Hepatocyte (in vitro differentiated cells): ENCODE measurements around the gene PRSS22. TPM values are rescaled to one million over a fixed set of nuclear protein-coding genes. Genes with fewer than 3 reads are reported as not detected.

Experiments
- DNase-seq: peaks from one replicate; pipeline ENCODE4 v3.0.0-alpha.2; 2016; ENCODE audit warnings: low spot score
- H2AFZ ChIP-seq: fragments of 200-600 bp; sonication (generic); 2 replicates; pipeline ENCODE4 v1.6.0; 2016; ENCODE audit warnings: antibody characterized with exemption, mild to moderate bottlenecking
- H3K27ac ChIP-seq: fragments of 200-600 bp; sonication (generic); 2 replicates; pipeline ENCODE4 v1.5.1; 2016; ENCODE audit warnings: mild to moderate bottlenecking
- H3K27me3 ChIP-seq: fragments of 200-600 bp; sonication (generic); 2 replicates; pipeline ENCODE4 v1.6.1; 2016
- H3K36me3 ChIP-seq: fragments of 200-600 bp; sonication (generic); replicated peaks from 2 replicates; pipeline ENCODE4 v1.5.1; 2016; ENCODE audit warnings: low read depth; ENCODE audit not compliant: insufficient read depth
- H3K4me1 ChIP-seq: fragments of 200-600 bp; sonication (generic); 2 replicates; pipeline ENCODE4 v1.5.1; 2016; ENCODE audit warnings: mild to moderate bottlenecking, moderate library complexity; ENCODE audit not compliant: insufficient read depth
- H3K4me2 ChIP-seq: fragments of 200-600 bp; sonication (generic); 2 replicates; pipeline ENCODE4 v1.6.0; 2016
- H3K4me3 ChIP-seq: fragments of 200-600 bp; sonication (generic); 2 replicates; pipeline ENCODE4 v1.5.1; 2016; ENCODE audit warnings: mild to moderate bottlenecking
- H3K79me2 ChIP-seq: fragments of 200-600 bp; sonication (generic); 2 replicates; pipeline ENCODE4 v1.6.0; 2017; ENCODE audit warnings: mild to moderate bottlenecking
- H3K9me2 ChIP-seq: fragments of 200-600 bp; sonication (generic); replicated peaks from 2 replicates; pipeline ENCODE4 v1.6.0; 2017; ENCODE audit warnings: mild to moderate bottlenecking; ENCODE audit not compliant: insufficient read depth
- H3K9me3 ChIP-seq: fragments of 200-600 bp; sonication (generic); 2 replicates; pipeline ENCODE4 v1.5.1; 2016; ENCODE audit warnings: low read depth, mild to moderate bottlenecking
- H4K20me1 ChIP-seq: fragments of 200-600 bp; sonication (generic); 2 replicates; pipeline ENCODE4 v1.6.0; 2016; ENCODE audit warnings: mild to moderate bottlenecking; ENCODE audit not compliant: insufficient read depth, poor library complexity, severe bottlenecking
- CTCF ChIP-seq: fragments of 200-600 bp; sonication (generic); IDR thresholded peaks from 2 replicates; pipeline ENCODE4 v1.5.1; 2016; ENCODE audit warnings: antibody characterized with exemption, mild to moderate bottlenecking; ENCODE audit not compliant: poor library complexity
- EZH2 ChIP-seq: fragments of 200-600 bp; sonication (generic); IDR thresholded peaks from 2 replicates; pipeline ENCODE4 v1.6.1; 2016; ENCODE audit warnings: antibody characterized with exemption, mild to moderate bottlenecking, borderline replicate concordance
- EZH2phosphoT487 ChIP-seq: fragments of 200-600 bp; sonication (generic); IDR thresholded peaks from one replicate; pipeline ENCODE4 v1.6.1; 2018; ENCODE audit warnings: antibody characterized with exemption, mild to moderate bottlenecking, low read depth, moderate library complexity; ENCODE audit not compliant: unreplicated experiment, severe bottlenecking
- WGBS: methylation state at CpG from one replicate; pipeline ENCODE4 v1.1.6; 2016; ENCODE audit warnings: low lambda C conversion rate; ENCODE audit errors: missing lambda C conversion rate; 5-methylcytosine and 5-hydroxymethylcytosine counted together
- polyA plus RNA-seq: library from polyadenylated mRNA; unstranded; fragments of >200 nt; fragmentation: Nextera tagmentation; extraction: Ambion mirVana; gene quantifications from 2 replicates; pipeline ENCODE4 v1.2.1, GENCODE V29; 2016
- total RNA-seq: library from RNA; depleted of rRNA; stranded (reverse); fragments of >200 nt; gene quantifications from 2 replicates; pipeline ENCODE4 v1.2.3, GENCODE V29; 2014

The PRSS22 gene
- total and polyA plus RNA-seq, 2 experiments from 2014 or later = 60.2 to 66.3 TPM

GRCh38 chr16:2882650-2883457 is 24.9 kb upstream of the PRSS22 start, which contains the start of gene FLYWCH2:
TSS of gene FLYWCH2 (plus strand) at chr16:2883215. CDS start at chr16:2896450, 13,235 bp downstream.
- peak within 1 kb of the TSS; percentile 95 for H3K4me2 ChIP-seq
- peak within 1 kb of the TSS; percentile 93 for H2AFZ ChIP-seq
- H3K27ac ChIP-seq = peak within 1 kb of the TSS; percentile 89
- H3K4me1 ChIP-seq = peaks cover 6% of the 10 kb centered on the region
- H3K27me3 ChIP-seq = no peaks in the 10 kb centered on the region
- no peak for TF ChIP-seq EZH2
- no peak for TF ChIP-seq CTCF
- TF ChIP-seq EZH2phosphoT487 = no peak
- no peaks in the 10 kb centered on the region for H4K20me1 ChIP-seq
- no peaks in the 10 kb centered on the region for H3K9me3 ChIP-seq
- 2% methylated on average over 52 of the region's 73 CpGs for WGBS
- H3K79me2 ChIP-seq = peaks cover 17% of the 10 kb centered on the region
- no peaks in the 10 kb centered on the region for H3K36me3 ChIP-seq
- H3K4me3 ChIP-seq = peak within 1 kb of the TSS; percentile 61
- peak; percentile 98 for DNase-seq
- H3K9me2 ChIP-seq = no peaks in the 10 kb centered on the region

- peak overlapping the region; percentile 89 for H3K27ac ChIP-seq
- no peaks in the 10 kb centered on the region for H4K20me1 ChIP-seq
- H3K4me1 ChIP-seq = peaks cover 6% of the 10 kb centered on the region
- H3K4me2 ChIP-seq = peak overlapping the region; percentile 90
- 9% methylated on average over 33 of the region's 52 CpGs for WGBS
- no peaks in the 10 kb centered on the region for H3K9me2 ChIP-seq
- H3K79me2 ChIP-seq = peaks cover 17% of the 10 kb centered on the region
- TF ChIP-seq EZH2 = no peak
- no peak for TF ChIP-seq EZH2phosphoT487
- TF ChIP-seq CTCF = no peak
- no peaks in the 10 kb centered on the region for H3K9me3 ChIP-seq
- peak; percentile 79 for DNase-seq
- no peaks in the 10 kb centered on the region for H3K27me3 ChIP-seq
- H3K4me3 ChIP-seq = peak overlapping the region; percentile 31
- no peaks in the 10 kb centered on the region for H3K36me3 ChIP-seq
- peak overlapping the region; percentile 76 for H2AFZ ChIP-seq
Measured at GRCh38 chr16:2881783-2882649, 24.0 kb upstream of the PRSS22 start.

- no peak for DNase-seq
- no peak overlapping the region for H3K27ac ChIP-seq
- no peaks in the 10 kb centered on the region for H3K36me3 ChIP-seq
- H3K9me3 ChIP-seq = no peaks in the 10 kb centered on the region
- TF ChIP-seq EZH2phosphoT487 (no peak), EZH2 (no peak), CTCF (no peak)
- H3K4me2 ChIP-seq = no peak overlapping the region
- no peaks in the 10 kb centered on the region for H4K20me1 ChIP-seq
- no peak overlapping the region for H3K4me3 ChIP-seq
- H3K4me1 ChIP-seq = peaks cover 6% of the 10 kb centered on the region
- no peaks in the 10 kb centered on the region for H3K9me2 ChIP-seq
- WGBS = 74% methylated on average over 6 of the region's 6 CpGs
- no peaks in the 10 kb centered on the region for H3K27me3 ChIP-seq
- no peak overlapping the region for H2AFZ ChIP-seq
- H3K79me2 ChIP-seq = peaks cover 12% of the 10 kb centered on the region
Measured at GRCh38 chr16:2879854-2880508, 22.0 kb upstream of the PRSS22 start.
